Measurements from ENCODE around the gene GRID1. TPM values are rescaled to one million over a fixed set of nuclear protein-coding genes. Genes with fewer than 3 reads are reported as not detected.

GRID1 gene
- total RNA-seq, 2 donors from 2014 or later = 0.31 to 1.0 TPM

DNA sequence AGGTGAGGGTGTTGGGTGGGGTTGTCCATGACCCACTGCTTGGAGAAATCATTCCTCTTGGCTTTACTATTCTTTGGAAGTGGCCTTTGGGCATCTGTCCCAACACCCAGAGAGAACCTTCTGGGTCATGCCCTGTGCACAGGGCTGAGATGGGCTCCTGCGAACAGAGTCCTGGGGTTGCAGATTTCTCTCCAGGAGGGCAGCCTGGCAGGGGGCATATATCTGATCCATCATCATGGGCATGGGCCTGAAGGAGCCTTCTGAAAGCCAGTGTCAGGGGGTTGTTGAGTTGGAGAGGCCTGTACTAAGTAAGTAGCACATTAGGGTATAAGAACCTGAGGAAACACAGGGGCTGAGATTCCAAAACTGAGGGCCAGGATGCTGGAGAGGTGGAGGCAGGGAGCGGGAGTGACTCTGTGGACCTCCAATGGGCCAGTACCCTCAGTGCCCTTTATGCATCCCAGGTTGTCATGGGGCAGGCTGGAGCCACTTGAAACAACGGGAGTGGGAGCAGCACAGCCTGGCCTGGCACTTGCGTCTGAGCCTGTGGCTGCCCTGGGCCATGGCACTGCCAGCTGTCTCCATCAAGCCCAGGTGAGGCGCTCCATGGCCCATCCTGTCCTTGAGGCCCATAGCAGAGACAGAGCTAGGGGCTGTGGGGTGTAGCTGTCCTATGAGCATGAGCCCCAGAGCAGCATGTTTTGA, 203.7 kb downstream of the GRID1 start:
- ATAC-seq = no peak
- DNase-seq = peak in 1 of 2 donors; percentile 18
- intact Hi-C loops (cut with DNase I, micrococcal nuclease) = no loop called here

DNA sequence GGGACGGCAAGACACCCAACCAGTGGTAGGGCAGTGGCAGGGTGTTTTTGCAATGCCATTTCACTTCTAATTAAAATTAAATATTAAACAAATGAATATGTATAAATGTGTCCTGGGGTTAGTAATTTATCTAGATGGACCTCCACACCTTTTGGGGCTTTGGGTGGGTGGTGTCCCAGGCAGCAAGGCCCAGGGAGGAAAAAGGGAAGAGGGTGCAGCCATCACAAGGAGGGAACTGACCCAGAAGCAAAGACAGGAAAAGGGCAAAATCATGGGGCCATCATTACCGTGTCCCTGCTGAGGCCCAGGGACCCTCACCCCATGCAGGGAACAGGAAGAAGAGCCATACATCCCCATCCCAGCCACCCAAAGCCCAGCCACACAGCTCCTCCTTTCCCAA, 204.6 kb downstream of the GRID1 start:
- intact Hi-C loops (cut with DNase I, micrococcal nuclease) = no loop called here
- no peak for DNase-seq
- ATAC-seq = no peak

DNA sequence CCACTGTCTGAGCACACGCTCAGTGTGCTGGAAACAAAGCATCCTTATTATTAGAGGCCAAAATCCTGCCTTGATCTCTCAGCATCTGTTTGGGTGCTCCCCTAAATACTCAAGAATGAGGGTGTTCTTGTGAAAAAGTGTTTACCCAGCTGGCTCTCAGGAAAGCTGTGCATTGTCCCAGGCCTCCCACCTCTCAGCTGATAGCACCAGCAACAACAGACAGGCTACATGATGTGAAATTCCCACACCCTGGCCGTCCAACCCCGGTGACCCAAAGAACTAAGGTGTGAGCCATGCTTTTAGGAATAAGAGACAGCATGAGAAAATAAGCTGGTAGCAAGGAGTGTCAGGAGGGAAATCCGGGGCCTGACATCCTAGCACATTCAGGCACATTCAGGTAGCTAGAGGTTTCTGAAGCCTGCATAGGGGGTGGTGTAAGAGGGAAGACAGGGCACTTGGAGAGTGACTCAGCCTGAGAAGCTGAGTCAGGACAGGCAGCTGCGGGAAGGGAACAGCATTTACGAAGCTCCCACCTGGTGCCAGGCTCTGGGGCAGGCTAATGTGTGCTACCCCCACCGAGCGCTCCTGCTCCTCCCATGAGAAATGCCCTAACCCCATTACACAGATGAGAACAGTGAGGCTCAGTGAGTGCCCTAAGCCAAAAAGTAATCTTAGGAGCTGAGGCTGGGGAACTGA, 205.6 kb downstream of the GRID1 start:
- ATAC-seq = no peak
- intact Hi-C loops (cut with DNase I, micrococcal nuclease) = no loop called here
- DNase-seq = no peak

DNA sequence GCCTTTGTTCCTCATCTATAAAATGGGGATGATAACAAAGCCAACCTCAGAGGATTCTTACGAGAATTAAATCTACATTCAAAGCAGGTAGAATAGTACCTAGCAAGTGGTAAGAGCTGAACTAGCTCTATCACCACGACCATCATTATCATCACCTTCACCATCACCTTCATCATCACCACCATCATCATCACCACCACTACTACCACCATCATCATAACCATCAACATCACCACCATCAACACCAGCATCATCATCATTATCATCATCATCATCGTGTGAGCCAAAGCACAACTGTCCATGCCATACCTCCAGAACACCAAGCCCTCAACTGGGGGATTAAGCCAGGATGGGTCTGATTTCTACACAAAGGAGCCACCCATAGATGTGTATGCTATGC, 206.8 kb downstream of the GRID1 start:
- ATAC-seq (no peak), DNase-seq (no peak)
- intact Hi-C loops (cut with DNase I, micrococcal nuclease) = no loop called here

DNA sequence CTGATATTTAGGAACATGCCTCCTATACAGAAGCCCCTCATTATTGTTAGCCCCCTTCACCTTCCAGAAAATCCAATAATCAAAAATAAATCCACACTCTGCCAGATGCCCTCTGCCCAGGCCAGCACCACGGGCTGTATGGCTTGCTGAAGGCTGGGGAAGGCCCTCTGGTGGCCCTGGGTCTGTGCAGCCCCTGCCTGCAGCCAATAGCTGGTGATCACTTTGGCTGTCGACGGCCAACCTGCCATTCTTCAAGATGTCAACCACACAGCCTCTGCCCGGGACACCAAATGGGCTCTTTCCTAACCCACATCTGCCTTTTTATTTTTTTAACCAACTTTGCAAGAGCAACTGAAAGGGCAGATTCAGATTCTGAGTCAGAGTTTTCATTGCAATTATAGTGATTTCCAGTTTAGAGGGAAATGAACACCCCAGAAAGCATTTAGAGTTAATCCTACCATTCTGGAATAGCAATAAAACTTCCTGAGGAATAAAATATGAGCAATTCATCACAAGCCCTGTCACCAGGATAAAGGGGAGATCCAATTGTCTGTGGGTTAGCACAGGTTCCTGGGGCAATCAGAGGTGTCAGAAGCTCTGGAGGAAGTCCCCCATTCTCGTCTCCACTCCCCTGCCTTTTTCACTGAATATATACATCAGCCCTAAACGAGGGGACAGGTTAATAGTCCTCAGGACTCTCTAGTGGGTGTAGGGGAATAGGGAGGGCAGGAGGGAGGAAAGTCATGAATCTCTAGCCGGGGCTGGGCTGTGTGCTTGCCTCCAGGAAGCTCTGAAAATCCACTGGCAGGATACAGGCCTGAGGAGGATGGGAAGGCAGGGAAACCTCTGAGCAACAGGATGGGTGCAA, 211.3 kb downstream of the GRID1 start:
- no peak for ATAC-seq
- intact Hi-C loops (cut with DNase I, micrococcal nuclease) = no loop called here
- DNase-seq = no peak

DNA sequence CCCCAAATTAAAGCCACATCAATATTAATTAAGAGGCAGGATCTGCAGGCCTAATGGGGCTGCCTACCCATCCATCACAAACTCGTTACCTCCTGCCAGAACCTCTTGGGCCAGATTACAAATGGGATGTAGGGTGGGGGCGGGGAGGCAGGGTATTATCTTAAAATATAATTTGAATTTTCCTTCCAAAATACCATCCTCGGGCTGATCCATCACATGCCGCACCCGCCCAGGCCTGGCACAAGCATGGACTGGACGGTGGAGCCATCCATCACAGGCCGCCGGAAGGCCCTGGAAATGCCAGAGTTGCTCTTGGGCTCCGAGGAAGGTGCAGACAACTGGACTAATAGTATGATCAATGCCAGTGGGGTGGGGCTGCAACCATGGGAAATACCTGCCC, 212.8 kb downstream of the GRID1 start:
- DNase-seq (no peak), ATAC-seq (no peak)

DNA sequence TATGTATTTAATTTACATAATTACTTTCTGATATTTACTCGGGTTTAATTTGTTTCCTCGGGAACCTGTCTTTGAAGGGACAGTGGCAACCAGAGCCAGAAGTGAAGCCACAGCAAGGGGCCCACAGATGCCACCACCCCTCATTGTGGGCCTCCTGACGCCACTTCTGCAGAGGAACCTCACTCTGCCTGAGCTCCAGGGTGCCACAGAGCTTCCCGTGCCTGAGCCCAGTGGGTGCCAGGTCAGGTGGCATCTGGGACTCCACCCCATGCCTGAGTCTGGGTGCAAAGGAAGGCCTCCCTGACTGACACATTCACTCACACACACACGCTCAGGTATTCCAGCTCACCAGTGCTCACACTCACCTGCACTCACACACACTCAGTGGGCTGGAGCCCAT, 213.7 kb downstream of the GRID1 start:
- DNase-seq = no peak
- intact Hi-C loops (cut with DNase I, micrococcal nuclease) = no loop called here
- no peak for ATAC-seq

More for the DNA sequence above, 212.8 kb downstream of the GRID1 start:
- intact Hi-C loops (cut with DNase I, micrococcal nuclease) = no loop called here

DNA sequence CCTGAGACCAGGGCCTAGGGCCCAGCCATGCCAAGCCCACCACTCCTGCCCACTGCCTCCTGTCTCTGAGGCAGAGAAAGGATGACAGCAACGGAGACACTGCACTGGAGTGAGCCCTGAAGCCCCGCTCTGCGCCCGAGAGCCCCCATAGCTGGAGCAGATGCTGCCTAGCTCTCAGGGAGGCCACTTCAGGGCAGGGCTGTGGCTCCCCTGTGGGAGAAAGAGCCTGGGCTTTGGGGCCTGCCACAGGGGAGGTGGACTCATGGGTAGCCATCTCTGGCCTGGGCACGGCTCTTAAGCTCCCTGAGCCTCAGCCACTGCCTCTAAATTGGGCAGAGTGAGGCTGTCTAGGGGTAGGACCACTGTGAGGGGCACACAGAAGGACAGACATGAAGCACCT, 214.2 kb downstream of the GRID1 start:
- intact Hi-C loops (cut with DNase I, micrococcal nuclease) = no loop called here
- no peak for DNase-seq
- ATAC-seq = no peak

DNA sequence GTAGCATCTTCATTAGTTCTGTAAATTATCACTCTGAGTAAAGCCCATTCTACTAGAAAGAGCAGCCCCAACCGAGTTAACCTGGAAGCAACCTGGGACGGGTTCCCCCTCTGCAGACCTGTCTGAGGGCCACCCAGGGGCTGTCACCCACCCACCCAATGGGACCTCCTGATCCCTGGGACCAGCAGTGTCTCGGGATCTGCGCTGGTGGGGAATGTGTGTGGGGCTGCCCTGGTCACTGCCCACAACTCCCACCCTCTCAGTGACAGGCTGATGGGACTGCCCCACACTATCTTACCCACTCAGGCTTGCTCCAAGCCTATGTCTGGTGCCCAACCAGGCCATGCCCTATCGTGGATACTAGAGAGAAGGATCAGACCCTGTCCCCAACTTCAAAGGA, 215.0 kb downstream of the GRID1 start:
- ATAC-seq (no peak), DNase-seq (no peak)
- intact Hi-C loops (cut with DNase I, micrococcal nuclease) = no loop called here

DNA sequence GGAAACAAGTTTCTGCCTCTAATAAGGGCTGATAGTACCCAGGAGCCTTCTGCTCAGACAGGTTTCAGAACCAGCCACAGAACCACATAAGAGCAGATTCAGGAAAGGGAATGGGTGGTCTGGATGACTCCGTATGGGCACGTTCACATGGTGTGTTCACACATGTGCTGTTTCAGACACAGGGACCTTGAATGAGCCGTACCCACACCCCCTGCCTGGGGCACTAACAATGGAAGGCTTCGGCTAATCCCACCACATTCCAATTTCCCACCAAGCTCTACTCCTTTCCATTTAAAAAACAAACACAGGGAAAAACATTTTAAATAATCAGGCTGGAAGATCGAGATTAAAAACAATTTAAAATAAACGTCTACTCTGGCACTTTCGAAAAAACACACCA, 217.3 kb downstream of the GRID1 start:
- DNase-seq = no peak
- intact Hi-C loops (cut with DNase I, micrococcal nuclease) = no loop called here
- ATAC-seq = no peak

DNA sequence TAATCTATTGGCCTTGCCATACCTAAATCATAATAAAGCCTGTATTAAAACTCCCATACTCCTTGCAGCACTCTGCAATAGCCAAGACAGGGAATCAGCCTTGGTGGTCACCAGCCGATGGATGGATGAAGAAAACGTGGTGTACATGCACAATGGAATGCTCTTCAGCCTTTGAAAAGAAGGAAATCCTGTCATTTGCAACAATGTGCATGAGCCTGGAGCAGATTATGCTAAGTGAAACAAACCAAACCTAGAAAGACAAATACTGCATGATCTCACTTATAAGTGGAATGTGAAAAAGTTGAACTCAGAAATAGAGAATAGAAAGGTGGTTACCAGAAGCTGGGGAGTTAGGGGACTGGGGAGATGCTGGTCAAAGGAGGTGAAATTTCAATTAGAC, 218.5 kb downstream of the GRID1 start:
- intact Hi-C loops (cut with DNase I, micrococcal nuclease) = no loop called here

DNA sequence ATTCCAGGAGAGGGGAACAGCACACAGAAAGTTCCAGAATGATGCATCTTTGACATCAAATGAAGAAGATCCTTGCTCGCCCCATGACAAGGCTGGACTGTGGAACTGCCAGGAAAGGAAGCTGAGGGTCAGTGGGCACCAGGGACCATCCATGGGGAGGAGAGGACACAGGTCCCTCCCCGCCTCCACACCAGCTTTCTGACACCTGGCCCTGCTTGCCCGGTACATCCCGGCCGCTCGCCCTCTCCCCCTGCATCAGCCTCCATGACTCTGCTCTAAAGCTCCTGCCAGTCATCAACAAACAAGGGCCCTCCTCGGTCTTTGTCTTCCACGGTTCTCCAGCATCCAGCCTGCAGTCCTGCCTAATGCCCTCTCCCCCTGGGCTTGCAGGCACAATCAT, 222.3 kb downstream of the GRID1 start:
- intact Hi-C loops (cut with DNase I, micrococcal nuclease) = no loop called here
- ATAC-seq = no peak

More for the DNA sequence above, 218.5 kb downstream of the GRID1 start:
- ATAC-seq = no peak
- DNase-seq = no peak

DNA sequence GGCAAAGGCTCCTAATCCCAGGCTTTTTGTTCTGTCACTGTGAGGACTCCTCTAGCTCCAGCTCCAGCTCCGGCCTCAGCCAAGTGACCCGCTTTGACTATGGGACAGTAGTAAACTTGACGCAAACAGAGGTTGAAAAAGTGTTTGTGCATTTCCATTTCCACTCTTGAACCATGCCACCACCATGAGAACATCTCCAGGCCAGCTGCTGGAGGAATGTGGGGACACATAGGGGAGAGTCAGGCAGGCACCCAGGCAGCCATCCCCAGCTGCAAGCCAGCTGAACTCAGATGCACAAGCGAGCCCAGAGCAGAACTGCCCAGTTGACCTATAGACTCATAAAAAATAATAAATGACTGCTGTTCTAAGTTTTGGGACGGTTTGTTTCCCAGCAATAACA, 224.7 kb downstream of the GRID1 start:
- DNase-seq (no peak), ATAC-seq (no peak)
- intact Hi-C loops (cut with DNase I, micrococcal nuclease) = no loop called here

More for the DNA sequence above, 222.3 kb downstream of the GRID1 start:
- DNase-seq = no peak

DNA sequence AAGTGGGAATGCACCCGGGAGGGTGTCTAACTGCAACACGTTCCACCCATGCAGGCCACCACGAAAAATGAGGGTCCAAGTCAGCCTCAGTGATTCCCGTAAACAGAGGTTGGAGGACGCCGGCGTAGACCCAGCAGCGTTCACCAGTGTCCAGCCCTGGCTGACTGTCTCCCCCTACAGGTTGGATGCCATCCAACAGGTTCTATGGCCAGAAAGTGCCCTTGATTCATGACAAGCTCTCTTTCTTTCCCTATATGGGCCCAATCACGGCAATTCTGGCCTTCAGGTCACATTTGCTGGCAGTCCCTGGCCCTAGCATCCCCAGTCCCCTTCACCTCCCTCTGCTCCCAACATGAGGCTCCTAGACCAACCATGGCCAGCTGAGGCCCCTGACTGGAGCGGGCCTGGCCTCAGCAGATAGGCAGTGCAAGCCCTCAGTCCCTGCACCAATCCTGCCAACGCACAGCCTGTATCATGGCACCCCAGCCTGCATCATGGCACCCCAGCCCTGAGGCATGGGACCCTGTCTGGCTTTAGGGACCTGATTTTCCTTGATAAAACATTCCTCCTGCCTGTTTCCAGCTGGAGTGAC, 227.4 kb downstream of the GRID1 start:
- ATAC-seq (no peak), DNase-seq (peak in 1 of 2 donors; percentile 21)
- intact Hi-C loops (cut with DNase I, micrococcal nuclease) = no loop called here

DNA sequence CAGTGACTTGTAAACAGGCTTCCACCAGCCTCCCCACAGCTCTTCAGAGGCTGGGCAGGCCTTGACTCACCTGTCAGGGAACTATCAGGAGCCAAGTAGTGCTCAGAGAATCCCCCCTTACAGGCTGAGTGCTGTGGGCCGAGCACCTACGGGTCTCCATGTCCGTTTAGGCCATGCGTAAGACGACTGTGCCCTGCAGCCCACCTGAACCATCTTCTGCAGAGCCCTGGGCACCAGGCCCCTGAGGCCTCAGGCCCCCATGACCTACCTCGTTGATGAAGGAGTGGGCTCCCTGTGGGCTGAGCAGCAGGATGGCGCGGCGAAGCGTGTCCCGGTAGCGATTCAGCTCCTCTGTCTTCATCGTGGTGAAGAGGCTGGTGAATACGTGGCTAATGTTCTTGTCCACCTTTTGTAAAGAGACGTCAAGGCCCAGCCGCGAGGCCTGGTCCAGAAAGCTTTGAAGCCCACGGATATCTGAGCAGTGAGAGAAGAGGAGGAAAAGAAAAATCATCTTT, 228.0 kb downstream of the GRID1 start:
- intact Hi-C loops (cut with DNase I, micrococcal nuclease) = no loop called here
- DNase-seq (no peak), ATAC-seq (no peak)

DNA sequence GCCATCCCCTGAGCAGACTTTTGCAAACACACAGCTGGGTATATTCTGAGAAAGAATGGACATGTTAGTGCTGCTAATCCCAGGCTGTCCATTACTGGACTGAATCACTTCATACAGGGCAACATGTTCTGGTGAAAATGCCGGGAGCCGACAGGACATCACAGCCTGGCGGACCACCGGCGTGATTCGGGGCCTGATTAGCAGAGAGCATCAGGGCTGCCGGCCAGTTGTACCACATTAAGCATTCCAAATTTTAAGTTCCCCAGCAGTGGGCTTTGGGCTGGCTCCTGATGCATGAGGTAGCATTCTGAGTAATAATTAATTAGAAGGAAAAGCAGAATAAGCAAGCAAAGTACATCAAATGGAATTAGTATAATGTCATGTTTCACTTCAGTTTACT, 229.0 kb downstream of the GRID1 start:
- DNase-seq = no peak
- no peak for ATAC-seq
- intact Hi-C loops (cut with DNase I, micrococcal nuclease) = no loop called here

DNA sequence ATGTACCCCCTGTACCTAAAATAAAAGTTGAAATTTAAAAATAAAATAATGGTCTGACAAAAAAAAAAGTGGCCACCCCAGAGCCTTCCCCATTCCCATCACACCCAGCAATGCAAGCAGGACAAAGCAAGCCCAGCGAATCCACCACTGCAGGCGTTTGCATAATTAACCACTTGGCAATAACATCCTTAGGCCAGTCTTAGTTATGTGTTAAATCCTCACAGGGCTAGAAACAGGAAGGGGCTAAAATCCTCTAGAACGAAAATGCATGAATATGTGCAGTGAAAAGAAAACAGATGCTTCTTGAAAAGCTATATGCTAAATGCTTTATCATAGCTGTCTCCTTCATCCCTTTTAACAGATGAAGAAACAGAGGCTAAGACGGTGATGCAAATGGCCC, 229.7 kb downstream of the GRID1 start:
- intact Hi-C loops (cut with DNase I, micrococcal nuclease) = no loop called here
- ATAC-seq = no peak
- DNase-seq = no peak

DNA sequence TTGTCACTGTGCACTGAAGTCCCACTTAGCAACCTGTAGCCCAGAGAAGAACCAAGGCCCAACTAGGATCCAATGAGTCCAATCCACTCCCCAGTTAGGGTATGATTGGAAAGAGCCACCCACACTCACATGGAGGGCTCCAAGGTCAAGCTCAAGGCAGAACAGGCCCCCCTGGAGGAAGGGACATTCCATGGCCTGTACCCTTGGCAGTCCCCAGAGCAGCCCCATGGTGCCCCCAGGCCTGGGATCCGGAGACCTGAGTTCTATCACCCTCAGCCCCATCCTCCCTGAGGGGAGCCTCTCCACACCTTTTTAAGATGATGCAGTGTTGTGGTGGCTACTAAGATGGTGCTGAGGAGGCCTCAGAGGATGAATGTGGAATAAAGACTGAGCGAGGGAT, 231.4 kb downstream of the GRID1 start:
- DNase-seq = no peak
- no peak for ATAC-seq
- intact Hi-C loops (cut with DNase I, micrococcal nuclease) = no loop called here

DNA sequence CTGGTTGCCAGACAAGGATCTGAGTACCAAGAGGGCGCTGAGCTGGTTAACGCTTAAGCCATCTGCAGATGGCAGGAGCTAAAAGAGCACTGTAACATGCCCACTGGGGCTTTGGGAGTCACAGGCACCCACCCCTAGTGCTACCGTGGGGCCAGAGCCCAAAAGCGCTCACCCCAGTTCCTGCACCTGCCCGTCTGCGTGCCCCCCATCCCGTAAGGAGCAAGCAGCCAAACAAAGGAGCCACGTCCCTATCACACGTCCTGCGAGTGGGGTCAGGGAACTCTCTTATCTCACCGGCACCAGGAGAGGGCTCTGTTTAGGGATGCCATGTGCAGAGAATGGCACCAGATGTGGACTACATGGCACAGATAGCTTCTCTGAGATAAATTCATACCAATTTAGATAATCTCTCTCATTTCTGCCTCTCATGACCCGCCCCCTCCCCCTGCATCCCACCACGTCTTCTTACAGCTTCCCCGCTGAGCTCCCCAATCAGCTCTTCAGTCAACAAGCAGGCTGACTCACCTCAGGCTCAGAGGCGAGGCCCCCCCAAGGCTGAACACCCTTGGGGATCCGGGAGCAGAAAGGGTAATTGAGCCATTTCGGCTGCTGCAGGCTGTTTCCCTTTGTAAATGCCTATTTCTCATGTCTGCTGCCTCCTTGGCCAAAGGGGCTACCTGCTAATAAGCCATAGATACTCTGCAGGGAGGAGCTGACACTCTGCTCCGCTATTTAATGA, 235.7 kb downstream of the GRID1 start:
- DNase-seq (no peak), ATAC-seq (no peak)
- intact Hi-C loops (cut with DNase I, micrococcal nuclease) = no loop called here
